ENCODE data around the gene DUSP22.

Gene DUSP22

GRCh38 chr6:259316-259715 is 33.0 kb upstream of the DUSP22 start:
- H3K4me3 ChIP-seq (ENCODE audit: low read depth, low read length) = no peak overlapping the region
- DNase-seq (ENCODE audit: low read depth) = no peak
- TF ChIP-seq CTCF (IDR thresholded peaks at IDR 0.05; ENCODE audit: insufficient read depth, low read depth, low read length, missing control alignments) = no peak

GRCh38 chr6:259901-260508 is 32.3 kb upstream of the DUSP22 start:
- DNase-seq (ENCODE audit: low read depth) = peak; percentile 73
- H3K4me3 ChIP-seq (ENCODE audit: low read depth, low read length) = peak overlapping the region; percentile 39
- no peak for TF ChIP-seq CTCF (IDR thresholded peaks at IDR 0.05; ENCODE audit: insufficient read depth, low read depth, low read length, missing control alignments)

- no peak overlapping the region for H3K4me3 ChIP-seq (ENCODE audit: low read depth, low read length)
- TF ChIP-seq CTCF (IDR thresholded peaks at IDR 0.05; ENCODE audit: insufficient read depth, low read depth, low read length, missing control alignments) = no peak
- no peak for DNase-seq (ENCODE audit: low read depth)
These were observed 27.7 kb upstream of the DUSP22 start for GRCh38 chr6:264626-265025.

GRCh38 chr6:268394-268935 is 23.8 kb upstream of the DUSP22 start:
- TF ChIP-seq CTCF (IDR thresholded peaks at IDR 0.05; ENCODE audit: insufficient read depth, low read depth, low read length, missing control alignments) = no peak
- H3K4me3 ChIP-seq (ENCODE audit: low read depth, low read length) = no peak overlapping the region
- no peak for DNase-seq (ENCODE audit: low read depth)

- H3K4me3 ChIP-seq (ENCODE audit: low read depth, low read length) = no peak overlapping the region
- TF ChIP-seq CTCF (IDR thresholded peaks at IDR 0.05; ENCODE audit: insufficient read depth, low read depth, low read length, missing control alignments) = no peak
- DNase-seq (ENCODE audit: low read depth) = no peak
These were observed 18.7 kb upstream of the DUSP22 start for GRCh38 chr6:273551-274058.

- no peak for DNase-seq (ENCODE audit: low read depth)
- no peak overlapping the region for H3K4me3 ChIP-seq (ENCODE audit: low read depth, low read length)
- no peak for TF ChIP-seq CTCF (IDR thresholded peaks at IDR 0.05; ENCODE audit: insufficient read depth, low read depth, low read length, missing control alignments)
These were observed 14.5 kb upstream of the DUSP22 start for GRCh38 chr6:277746-278145.

- DNase-seq (ENCODE audit: low read depth) = no peak
- H3K4me3 ChIP-seq (ENCODE audit: low read depth, low read length) = no peak overlapping the region
- no peak for TF ChIP-seq CTCF (IDR thresholded peaks at IDR 0.05; ENCODE audit: insufficient read depth, low read depth, low read length, missing control alignments)
These were observed 13.8 kb upstream of the DUSP22 start for GRCh38 chr6:278494-278893.
